GM19468 (cell line): ENCODE results near the gene GPC5.

Source experiments
- ATAC-seq: cut with Tn5 transposase; IDR thresholded peaks from one replicate; pipeline ENCODE4 v1.9.1; 2021; ENCODE audit warnings: mild to moderate bottlenecking, moderate library complexity, moderate number of reproducible peaks; ENCODE audit not compliant: unreplicated experiment; ENCODE audit errors: extremely low read depth

The GPC5 gene

GRCh38 chr13:91531646-91532045 lies 133.2 kb downstream of the GPC5 start:
- ATAC-seq: no peak

- no peak for ATAC-seq
Observed at GRCh38 chr13:91533354-91533753, 134.9 kb downstream of the GPC5 start.

- ATAC-seq: no peak
Observed at GRCh38 chr13:91534996-91535395, 136.6 kb downstream of the GPC5 start.

- no peak for ATAC-seq
Observed at GRCh38 chr13:91537376-91537775, 139.0 kb downstream of the GPC5 start.

- no peak for ATAC-seq
Observed at GRCh38 chr13:91539286-91540157, 141.1 kb downstream of the GPC5 start.

GRCh38 chr13:91540158-91540736 lies 141.8 kb downstream of the GPC5 start:
- no peak for ATAC-seq

GRCh38 chr13:91544723-91545122 lies 146.3 kb downstream of the GPC5 start:
- no peak for ATAC-seq

- ATAC-seq: no peak
Observed at GRCh38 chr13:91546900-91547299, 148.5 kb downstream of the GPC5 start.

GRCh38 chr13:91553584-91553983 lies 155.2 kb downstream of the GPC5 start:
- ATAC-seq: no peak

GRCh38 chr13:91554101-91554500 lies 155.7 kb downstream of the GPC5 start:
- no peak for ATAC-seq

- ATAC-seq: no peak
Observed at GRCh38 chr13:91557328-91558090, 159.1 kb downstream of the GPC5 start.

GRCh38 chr13:91563799-91564198 lies 165.4 kb downstream of the GPC5 start:
- no peak for ATAC-seq

- no peak for ATAC-seq
Observed at GRCh38 chr13:91564396-91564795, 166.0 kb downstream of the GPC5 start.

GRCh38 chr13:91565296-91565695 lies 166.9 kb downstream of the GPC5 start:
- no peak for ATAC-seq

- ATAC-seq: no peak
Observed at GRCh38 chr13:91567485-91568207, 169.2 kb downstream of the GPC5 start.

- ATAC-seq: no peak
Observed at GRCh38 chr13:91571681-91572080, 173.3 kb downstream of the GPC5 start.

- ATAC-seq: no peak
Observed at GRCh38 chr13:91572439-91572838, 174.0 kb downstream of the GPC5 start.

- no peak for ATAC-seq
Observed at GRCh38 chr13:91572944-91573598, 174.7 kb downstream of the GPC5 start.

GRCh38 chr13:91574766-91575165 lies 176.3 kb downstream of the GPC5 start:
- ATAC-seq: no peak

GRCh38 chr13:91576590-91576989 lies 178.2 kb downstream of the GPC5 start:
- no peak for ATAC-seq
